NCI-H1436 treated with DMSO at 0.1 percent for 48 hours (cell line): ENCODE measurements around the gene CACNB4.
"Not testable (repeated sequence)": the region's sequence is repeated elsewhere in the genome, so short reads cannot be mapped to it uniquely, and the experiment has no call there.

Experiments
- DNase-seq: peaks from one replicate; lab custom pipeline; 2025; lab: John Stamatoyannopoulos, UW

CACNB4 gene

GRCh38 chr2:151904807-151905206 is 194.0 kb downstream of the CACNB4 start:
- DNase-seq, result no peak

- no peak for DNase-seq
Observed at GRCh38 chr2:151904021-151904420, 194.8 kb downstream of the CACNB4 start.

GRCh38 chr2:151902829-151903228 is 196.0 kb downstream of the CACNB4 start:
- no peak for DNase-seq

- no peak for DNase-seq
Observed at GRCh38 chr2:151900331-151900730, 198.5 kb downstream of the CACNB4 start.

- DNase-seq, result no peak
Observed at GRCh38 chr2:151899156-151899555, 199.7 kb downstream of the CACNB4 start.

- no peak for DNase-seq
Observed at GRCh38 chr2:151891566-151892194, 207.2 kb downstream of the CACNB4 start.

GRCh38 chr2:151887164-151887563 is 211.7 kb downstream of the CACNB4 start:
- no peak for DNase-seq

GRCh38 chr2:151886241-151886640 is 212.6 kb downstream of the CACNB4 start:
- no peak for DNase-seq

GRCh38 chr2:151882786-151883445 is 215.9 kb downstream of the CACNB4 start:
- DNase-seq, result no peak

- DNase-seq, result no peak
Observed at GRCh38 chr2:151881342-151881741, 217.5 kb downstream of the CACNB4 start.

- DNase-seq, result no peak
Observed at GRCh38 chr2:151880586-151880985, 218.3 kb downstream of the CACNB4 start.

- DNase-seq, result no peak
Observed at GRCh38 chr2:151878655-151879563, 219.9 kb downstream of the CACNB4 start.

- no peak for DNase-seq
Observed at GRCh38 chr2:151878204-151878603, 220.6 kb downstream of the CACNB4 start.

- not testable (repeated sequence) for DNase-seq
Observed at GRCh38 chr2:151875631-151876030, 223.2 kb downstream of the CACNB4 start.

GRCh38 chr2:151872463-151872862 is 226.4 kb downstream of the CACNB4 start:
- DNase-seq, result no peak

GRCh38 chr2:151869291-151869690 is 229.6 kb downstream of the CACNB4 start:
- DNase-seq, result no peak

GRCh38 chr2:151862700-151863099 is 236.1 kb downstream of the CACNB4 start:
- no peak for DNase-seq

GRCh38 chr2:151861174-151861573 is 237.7 kb downstream of the CACNB4 start:
- no peak for DNase-seq

- DNase-seq, result no peak
Observed at GRCh38 chr2:151860613-151861146, 238.2 kb downstream of the CACNB4 start.

GRCh38 chr2:151860210-151860609 is 238.6 kb downstream of the CACNB4 start:
- no peak for DNase-seq

GRCh38 chr2:151857650-151858049 is 241.2 kb downstream of the CACNB4 start:
- DNase-seq, result no peak

- DNase-seq, result no peak
Observed at GRCh38 chr2:151855111-151855510, 243.7 kb downstream of the CACNB4 start.
